Type B pancreatic cell (in vitro differentiated cells): ENCODE results near the gene JOSD2. TPM values are rescaled to one million over a fixed set of nuclear protein-coding genes. Genes with fewer than 3 reads are reported as not detected.

ENCODE experiments used
- DNase-seq: peaks from one replicate; pipeline ENCODE4 v3.0.0; 2021; ENCODE audit warnings: mixed read lengths; ENCODE audit not compliant: unreplicated experiment; ENCODE audit errors: extremely low spot score
- H3K27ac Mint-ChIP-seq: 2 replicates; pipeline ENCODE4 v1.8.0; 2021; ENCODE audit warnings: mild to moderate bottlenecking, mixed read lengths
- H3K27me3 Mint-ChIP-seq: 2 replicates; pipeline ENCODE4 v1.8.0; 2021; ENCODE audit warnings: mixed read lengths
- H3K36me3 Mint-ChIP-seq: 2 replicates; pipeline ENCODE4 v1.8.0; 2021; ENCODE audit warnings: mixed read lengths
- H3K4me1 Mint-ChIP-seq: one replicate; pipeline ENCODE4 v1.8.0; 2021; ENCODE audit warnings: mixed read lengths; ENCODE audit not compliant: unreplicated experiment
- H3K4me3 Mint-ChIP-seq: 2 replicates; pipeline ENCODE4 v1.8.0; 2021; ENCODE audit warnings: mild to moderate bottlenecking, mixed read lengths
- H3K9me3 Mint-ChIP-seq: 2 replicates; pipeline ENCODE4 v1.8.0; 2021; ENCODE audit warnings: mixed read lengths
- CTCF ChIP-seq: fragments of 200-600 bp; sonication (generic); conservative IDR thresholded peaks from 2 replicates; pipeline ENCODE4 v1.5.0; 2021; ENCODE audit warnings: antibody characterized with exemption, mild to moderate bottlenecking
- total RNA-seq: library from RNA; stranded (reverse); gene quantifications from 2 replicates; pipeline ENCODE4 v1.2.1, GENCODE V29; 2021; ENCODE audit warnings: low replicate concordance

The JOSD2 gene
- total RNA-seq, 1 donor from 2014 or later, result 16.2 TPM

GRCh38 chr19:50488389-50489194 lies 22.4 kb downstream of the JOSD2 start:
- DNase-seq, result no peak
- Mint-ChIP-seq H3K4me3 (no peak overlapping the region), H3K27ac (no peak overlapping the region), H3K36me3 (peaks cover 10% of the 10 kb centered on the region), H3K4me1 (peaks cover 17% of the 10 kb centered on the region), H3K9me3 (no peaks in the 10 kb centered on the region), H3K27me3 (peaks cover 58% of the 10 kb centered on the region)
- no peak for TF ChIP-seq CTCF

GRCh38 chr19:50486823-50487515 lies 24.0 kb downstream of the JOSD2 start:
- Mint-ChIP-seq H3K36me3 (peaks cover 13% of the 10 kb centered on the region), H3K27me3 (peaks cover 49% of the 10 kb centered on the region), H3K27ac (no peak overlapping the region), H3K4me1 (peaks cover 12% of the 10 kb centered on the region), H3K4me3 (no peak overlapping the region), H3K9me3 (no peaks in the 10 kb centered on the region)
- no peak for DNase-seq
- peak; percentile 77 for TF ChIP-seq CTCF

GRCh38 chr19:50485284-50485955 lies 25.6 kb downstream of the JOSD2 start:
- DNase-seq, result no peak
- Mint-ChIP-seq H3K27me3 (peaks cover 35% of the 10 kb centered on the region), H3K4me3 (no peak overlapping the region), H3K27ac (no peak overlapping the region), H3K4me1 (peaks cover 5% of the 10 kb centered on the region), H3K36me3 (peaks cover 13% of the 10 kb centered on the region), H3K9me3 (no peaks in the 10 kb centered on the region)
- TF ChIP-seq CTCF, result no peak

GRCh38 chr19:50482916-50483315 lies 28.1 kb downstream of the JOSD2 start:
- H3K9me3 Mint-ChIP-seq, result no peaks in the 10 kb centered on the region
- peaks cover 1% of the 10 kb centered on the region for H3K4me1 Mint-ChIP-seq
- TF ChIP-seq CTCF, result no peak
- peaks cover 16% of the 10 kb centered on the region for H3K36me3 Mint-ChIP-seq
- H3K27me3 Mint-ChIP-seq, result peaks cover 14% of the 10 kb centered on the region
- no peak for DNase-seq
- H3K4me3 Mint-ChIP-seq, result no peak overlapping the region
- H3K27ac Mint-ChIP-seq, result no peak overlapping the region

GRCh38 chr19:50482271-50482855 lies 28.6 kb downstream of the JOSD2 start:
- Mint-ChIP-seq H3K27ac (no peak overlapping the region), H3K9me3 (no peaks in the 10 kb centered on the region), H3K4me1 (peaks cover 7% of the 10 kb centered on the region), H3K27me3 (peaks cover 9% of the 10 kb centered on the region), H3K4me3 (no peak overlapping the region), H3K36me3 (peaks cover 21% of the 10 kb centered on the region)
- no peak for TF ChIP-seq CTCF
- DNase-seq, result no peak
